Epidermal melanocyte (primary cell): Measurements from ENCODE around the gene CINP.
"Not testable (repeated sequence)": the region's sequence is repeated elsewhere in the genome, so short reads cannot be mapped to it uniquely, and the experiment has no call there.

Experiments used
- DNase-seq: peaks from one replicate; pipeline ENCODE4 v3.0.0; 2011; ENCODE audit warnings: low spot score; ENCODE audit not compliant: insufficient read length

Gene CINP

GRCh38 chr14:102353126-102353619 is 9.5 kb downstream of the CINP start:
- no peak for DNase-seq

- no peak for DNase-seq
These were observed 10.5 kb downstream of the CINP start for GRCh38 chr14:102352213-102352612.

- DNase-seq: not testable (repeated sequence)
These were observed 11.1 kb downstream of the CINP start for GRCh38 chr14:102351593-102351992.

- no peak for DNase-seq
These were observed 11.7 kb downstream of the CINP start for GRCh38 chr14:102351023-102351422.

- DNase-seq: no peak
These were observed 14.3 kb downstream of the CINP start for GRCh38 chr14:102348376-102348775.

GRCh38 chr14:102346645-102347044 is 16.0 kb downstream of the CINP start:
- no peak for DNase-seq

GRCh38 chr14:102345232-102345631 is 17.5 kb downstream of the CINP start:
- DNase-seq: no peak

GRCh38 chr14:102344485-102344884 is 18.2 kb downstream of the CINP start:
- peak; percentile 46 for DNase-seq

GRCh38 chr14:102344084-102344483 is 18.6 kb downstream of the CINP start:
- DNase-seq: no peak

GRCh38 chr14:102342238-102342637 is 20.5 kb downstream of the CINP start:
- no peak for DNase-seq

GRCh38 chr14:102341566-102341965 is 21.1 kb downstream of the CINP start:
- no peak for DNase-seq

- DNase-seq: no peak
These were observed 24.0 kb downstream of the CINP start for GRCh38 chr14:102338724-102339123.

- DNase-seq: no peak
These were observed 27.5 kb downstream of the CINP start for GRCh38 chr14:102335163-102335562.

GRCh38 chr14:102333795-102334705 is 28.6 kb downstream of the CINP start:
- no peak for DNase-seq

- no peak for DNase-seq
These were observed 29.3 kb downstream of the CINP start for GRCh38 chr14:102333390-102333789.

- no peak for DNase-seq
These were observed 31.9 kb downstream of the CINP start for GRCh38 chr14:102330806-102331205.

GRCh38 chr14:102329381-102329780 is 33.3 kb downstream of the CINP start:
- DNase-seq: not testable (repeated sequence)

GRCh38 chr14:102326583-102326982 is 36.1 kb downstream of the CINP start:
- DNase-seq: no peak

- DNase-seq: no peak
These were observed 36.8 kb downstream of the CINP start for GRCh38 chr14:102325791-102326345.

GRCh38 chr14:102323102-102323501 is 39.6 kb downstream of the CINP start:
- peak; percentile 59 for DNase-seq

- no peak for DNase-seq
These were observed 41.0 kb downstream of the CINP start for GRCh38 chr14:102321456-102322422.
